ENCODE measurements around the gene FBXW4.

FBXW4 gene, protein sequence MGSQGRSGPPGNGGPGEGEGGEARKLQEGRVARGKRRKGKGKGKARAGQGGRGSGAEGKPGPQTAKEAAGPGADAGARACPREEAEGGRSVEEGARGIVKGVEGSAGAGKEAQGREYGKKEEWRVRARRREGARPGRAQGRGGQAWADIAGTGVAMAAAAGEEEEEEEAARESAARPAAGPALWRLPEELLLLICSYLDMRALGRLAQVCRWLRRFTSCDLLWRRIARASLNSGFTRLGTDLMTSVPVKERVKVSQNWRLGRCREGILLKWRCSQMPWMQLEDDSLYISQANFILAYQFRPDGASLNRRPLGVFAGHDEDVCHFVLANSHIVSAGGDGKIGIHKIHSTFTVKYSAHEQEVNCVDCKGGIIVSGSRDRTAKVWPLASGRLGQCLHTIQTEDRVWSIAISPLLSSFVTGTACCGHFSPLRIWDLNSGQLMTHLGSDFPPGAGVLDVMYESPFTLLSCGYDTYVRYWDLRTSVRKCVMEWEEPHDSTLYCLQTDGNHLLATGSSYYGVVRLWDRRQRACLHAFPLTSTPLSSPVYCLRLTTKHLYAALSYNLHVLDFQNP

DNA sequence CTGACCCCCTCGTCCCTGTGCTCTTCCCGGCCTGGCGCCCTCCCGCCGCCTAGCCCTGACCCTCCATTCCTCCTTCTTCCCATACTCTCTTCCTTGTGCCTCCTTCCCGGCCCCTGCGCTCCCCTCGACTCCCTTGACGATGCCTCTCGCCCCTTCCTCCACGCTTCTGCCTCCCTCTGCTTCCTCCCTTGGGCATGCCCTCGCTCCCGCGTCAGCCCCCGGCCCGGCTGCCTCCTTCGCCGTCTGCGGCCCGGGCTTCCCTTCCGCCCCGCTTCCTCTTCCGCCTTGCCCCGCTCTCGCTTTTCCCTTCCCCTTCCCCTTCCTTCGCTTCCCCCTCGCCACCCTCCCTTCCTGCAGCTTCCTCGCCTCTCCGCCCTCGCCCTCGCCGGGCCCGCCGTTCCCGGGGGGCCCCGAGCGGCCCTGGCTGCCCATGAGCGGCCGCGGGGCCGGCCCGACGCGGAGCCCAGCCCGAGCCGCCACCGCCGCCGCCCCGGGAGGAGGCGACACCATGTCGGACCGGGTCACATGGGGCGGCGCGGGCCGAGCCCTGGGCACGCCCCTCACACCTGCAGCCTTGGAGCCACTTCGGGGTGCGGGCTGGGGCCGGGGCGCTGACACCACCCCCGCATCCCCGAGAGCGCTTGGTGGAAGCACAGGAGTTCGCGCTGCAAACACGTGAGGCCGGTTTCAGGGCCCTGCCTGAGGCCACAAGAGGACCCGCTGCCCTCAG is at the start of gene FBXW4:
TSS of gene FBXW4 (minus strand) at position 497 of the 730 bp plus-strand sequence. CDS start at position 432, 65 bp downstream.
- DNase-seq: peak; percentile 77

DNA sequence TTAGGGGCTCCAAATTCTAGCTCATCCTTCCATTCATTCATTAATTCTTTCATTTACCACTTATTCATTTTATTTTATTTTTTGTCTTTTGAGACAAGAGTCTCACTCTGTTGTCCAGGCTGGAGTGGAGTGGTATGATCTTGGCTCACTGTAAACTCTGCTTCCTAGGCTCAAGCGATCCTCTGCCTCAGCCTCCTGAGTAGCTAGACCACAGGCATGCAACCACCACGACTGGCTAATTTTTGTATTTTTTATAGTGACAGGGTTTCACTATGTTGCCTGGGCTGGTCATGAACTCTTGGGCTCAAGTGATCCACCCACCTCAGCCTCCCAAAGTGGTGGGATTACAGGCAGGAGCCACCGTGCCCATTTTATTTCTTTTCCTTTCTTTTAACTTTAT is 49.3 kb upstream of the FBXW4 start:
- DNase-seq: no peak

- no peak for DNase-seq
Measured at GRCh38 chr10:101741938-101742337, 47.0 kb upstream of the FBXW4 start.

DNA sequence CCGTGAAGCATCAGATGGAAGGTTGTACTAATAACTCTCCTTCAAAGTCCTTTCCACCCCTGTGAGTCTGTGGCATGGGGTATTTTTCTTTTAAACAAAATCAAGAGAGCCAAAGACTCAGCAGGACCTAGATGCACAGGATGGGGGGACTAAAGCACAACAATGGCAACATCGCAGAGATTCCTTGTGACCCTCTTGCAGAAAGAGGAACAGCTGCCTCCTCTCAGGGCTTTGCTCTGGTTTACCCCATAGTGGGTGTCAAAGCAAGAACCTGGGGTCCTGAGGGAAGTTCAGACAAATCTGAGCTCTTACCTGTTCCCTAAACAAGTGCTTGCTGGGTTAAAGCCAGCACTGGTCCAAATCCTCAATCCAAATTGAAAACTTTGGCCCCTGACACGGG is 41.7 kb upstream of the FBXW4 start:
- DNase-seq: no peak

DNA sequence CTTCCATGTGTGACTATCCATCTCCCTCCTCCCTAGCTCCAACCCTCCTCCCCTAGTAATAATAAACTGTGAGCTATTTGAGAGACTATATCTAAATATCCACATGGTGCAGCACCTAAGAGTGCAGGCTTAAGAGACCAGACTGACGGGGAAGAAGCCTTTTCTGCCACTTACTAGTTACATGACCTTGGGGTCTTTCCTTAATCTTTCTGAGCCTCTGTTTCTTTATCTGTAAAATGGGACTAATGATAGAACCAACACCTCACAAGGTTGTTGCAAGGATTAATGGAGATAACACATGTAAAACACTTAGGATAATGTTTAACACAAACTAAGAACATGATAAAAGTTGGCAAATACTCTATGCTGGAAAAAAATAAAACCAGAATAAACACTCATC is 37.1 kb upstream of the FBXW4 start:
- DNase-seq: no peak

DNA sequence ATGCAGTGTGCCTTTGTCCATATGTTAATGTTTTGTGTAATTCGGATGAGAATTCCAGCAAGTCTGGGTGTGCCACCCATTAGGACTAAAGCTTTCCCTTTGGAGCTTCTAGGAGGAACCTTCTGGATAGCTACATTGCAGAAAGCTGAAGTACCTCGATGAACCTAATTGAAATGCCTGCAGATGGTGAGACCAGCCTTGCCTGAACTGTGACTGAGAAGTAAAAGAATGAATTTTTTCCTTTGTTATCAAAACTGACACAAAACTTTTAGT is 31.1 kb upstream of the FBXW4 start:
- DNase-seq: no peak

DNA sequence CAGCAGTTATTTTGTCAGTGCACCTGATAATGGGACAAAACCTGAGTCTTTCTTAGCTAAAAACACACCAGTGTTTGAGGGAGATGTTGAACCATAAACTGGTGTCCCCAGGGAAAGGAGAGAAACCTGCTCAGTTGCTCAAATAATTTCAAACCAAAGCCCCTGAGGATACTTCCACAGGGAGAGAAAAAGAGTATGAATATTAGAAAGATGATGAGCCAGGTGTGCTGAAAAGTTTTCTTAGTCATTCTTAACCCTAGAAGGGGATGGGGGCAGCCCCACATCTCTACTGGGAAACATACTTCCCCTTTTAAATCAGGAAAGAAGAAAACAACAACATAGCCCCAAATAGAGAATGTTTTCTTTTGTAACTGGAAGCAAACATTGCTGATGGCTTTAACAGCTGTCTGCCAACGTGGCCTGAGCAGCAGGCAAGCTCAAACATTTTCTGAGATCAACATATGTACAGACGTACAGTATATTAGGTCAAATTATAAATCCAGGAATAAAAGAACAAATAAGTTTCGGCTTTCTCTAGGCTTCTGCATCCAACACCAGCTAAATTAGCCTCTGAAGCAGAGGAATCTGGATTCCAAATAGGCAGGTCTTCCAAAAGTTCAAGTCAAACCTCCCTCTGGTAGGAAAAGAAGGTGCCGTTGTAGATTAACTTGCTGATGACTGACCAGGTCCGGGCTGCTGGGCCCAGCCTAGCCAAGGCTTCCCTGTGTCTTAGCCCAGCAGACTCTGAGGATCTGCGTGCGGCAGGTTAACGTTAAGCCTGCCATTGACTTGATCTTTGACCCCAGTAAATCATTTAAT is 30.5 kb upstream of the FBXW4 start:
- no peak for DNase-seq

DNA sequence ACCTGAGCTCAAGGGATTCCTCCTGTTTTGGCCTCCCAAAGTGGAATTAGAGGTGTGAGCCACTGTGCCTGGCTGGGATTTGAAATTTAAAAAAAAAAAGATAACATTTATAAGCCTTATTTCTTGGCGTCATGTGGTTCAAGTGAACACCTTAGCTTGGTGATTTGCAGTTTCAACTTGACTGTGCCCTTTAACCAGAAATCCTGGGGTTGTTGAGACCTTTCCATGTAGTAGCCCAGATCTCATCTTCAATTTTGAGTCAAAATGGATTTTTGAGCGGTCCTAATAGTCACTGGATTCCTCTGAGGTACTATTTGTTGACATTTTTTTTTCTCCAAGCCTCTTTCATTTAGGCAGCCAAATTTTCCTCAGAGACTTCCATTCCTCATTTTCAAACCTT is 29.5 kb upstream of the FBXW4 start:
- no peak for DNase-seq

GRCh38 chr10:101723176-101723575 is 28.2 kb upstream of the FBXW4 start:
- DNase-seq: no peak

- no peak for DNase-seq
Measured at GRCh38 chr10:101721806-101722205, 26.8 kb upstream of the FBXW4 start.

GRCh38 chr10:101720606-101721230 is 25.7 kb upstream of the FBXW4 start:
- no peak for DNase-seq

GRCh38 chr10:101718690-101719275 is 23.8 kb upstream of the FBXW4 start:
- DNase-seq: no peak

DNA sequence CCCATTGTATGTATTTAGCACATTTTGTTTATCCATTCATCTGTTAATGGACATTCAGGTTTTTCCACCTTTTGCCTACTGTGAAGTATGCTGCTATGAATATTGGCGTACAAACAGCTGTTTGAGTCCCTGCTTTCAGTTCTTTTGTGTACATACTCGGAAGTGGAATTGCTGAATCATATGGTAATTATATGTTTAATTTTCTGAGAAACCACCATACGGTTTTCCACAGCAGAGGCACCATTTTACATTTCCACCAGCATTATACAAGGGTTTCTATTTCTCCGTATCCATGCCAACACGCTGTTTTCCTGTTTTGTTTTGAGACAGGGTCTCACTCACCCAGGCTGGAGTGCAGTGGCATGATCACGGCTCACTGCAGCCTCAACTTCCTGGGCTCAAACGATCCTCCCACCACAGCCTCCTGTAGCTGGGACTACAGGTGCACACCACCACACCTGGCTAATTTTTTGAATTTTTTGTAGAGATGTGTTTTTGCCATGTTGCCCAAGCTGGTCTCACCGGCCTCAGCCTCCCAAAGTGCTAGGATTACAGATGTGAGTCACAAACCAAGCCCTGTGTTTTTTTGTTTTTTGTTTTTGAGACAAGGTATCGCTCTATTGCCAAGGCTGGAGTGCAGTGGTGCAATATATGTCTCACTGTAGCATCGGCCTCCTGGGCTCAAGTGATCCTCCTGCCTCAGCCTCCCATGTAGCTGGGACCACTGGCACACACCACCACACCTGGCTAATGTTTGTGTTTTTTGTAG is 22.1 kb upstream of the FBXW4 start:
- no peak for DNase-seq

DNA sequence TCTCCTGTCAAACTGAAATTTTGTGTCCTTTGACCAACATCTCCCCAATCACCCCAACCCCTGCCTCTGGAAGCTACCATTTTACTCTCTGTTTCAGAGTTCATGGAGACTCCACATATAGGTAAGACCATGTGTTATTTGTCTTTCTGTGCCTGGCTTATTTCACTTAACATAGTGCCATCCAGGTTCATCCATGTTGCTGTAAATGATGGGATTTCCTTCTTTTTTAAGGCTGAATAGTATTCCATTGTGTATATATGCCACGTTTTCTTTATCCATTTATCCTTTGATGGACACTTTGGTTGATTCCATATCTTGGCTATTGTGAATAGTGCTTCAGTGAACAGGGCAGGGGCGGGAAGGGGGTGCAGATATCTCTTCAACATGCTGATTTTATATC is 18.0 kb upstream of the FBXW4 start:
- DNase-seq: no peak

DNA sequence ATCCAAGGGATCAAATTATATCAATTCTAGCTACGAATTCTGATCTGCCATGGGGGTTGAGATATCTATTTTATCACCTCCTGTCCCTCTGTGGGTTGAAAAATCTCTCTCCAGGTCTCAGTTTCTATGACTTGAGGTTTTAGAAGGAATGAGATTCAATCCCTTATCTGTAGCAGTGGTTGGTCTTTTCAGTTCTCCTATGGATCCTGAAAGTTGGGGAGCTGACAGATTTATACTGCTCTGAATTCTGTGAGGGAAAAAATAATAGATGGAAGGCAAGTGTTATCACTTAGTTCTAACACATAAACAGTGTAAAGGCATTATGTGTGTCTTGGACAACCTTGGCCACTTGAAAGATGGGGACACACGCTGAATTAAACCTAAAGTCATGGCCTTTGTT is 15.8 kb upstream of the FBXW4 start:
- DNase-seq: no peak

DNA sequence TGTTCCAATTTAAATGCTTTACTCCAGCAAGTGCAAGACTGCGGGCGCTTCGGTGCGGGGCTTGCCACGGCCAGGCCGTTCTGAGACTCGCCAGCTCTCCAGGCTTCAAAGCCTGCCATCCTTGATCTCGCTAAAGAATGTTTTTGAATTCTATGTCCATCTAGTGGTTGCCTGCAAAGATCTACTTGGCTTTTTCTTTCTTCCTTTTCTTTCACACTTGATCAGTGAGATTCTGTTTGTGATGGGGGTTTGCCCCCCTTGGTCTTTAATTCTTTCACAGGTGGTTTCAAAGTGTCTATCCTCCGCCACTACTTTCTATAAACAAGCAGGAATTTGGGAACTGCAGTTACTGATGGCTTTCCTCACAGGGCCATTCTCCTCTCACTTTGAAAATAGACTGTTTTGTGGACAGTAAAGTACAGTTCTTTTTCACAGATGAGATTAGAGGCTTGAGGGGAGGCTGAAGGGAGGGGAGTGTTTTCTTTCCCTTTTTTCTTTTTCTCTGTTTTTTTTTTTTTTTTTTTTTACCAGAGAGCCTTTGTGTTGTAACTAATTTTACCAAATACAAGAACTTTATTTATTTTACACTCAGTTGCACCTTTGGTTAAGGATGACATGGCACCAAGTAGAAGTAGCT is 15.2 kb upstream of the FBXW4 start:
- DNase-seq: no peak

DNA sequence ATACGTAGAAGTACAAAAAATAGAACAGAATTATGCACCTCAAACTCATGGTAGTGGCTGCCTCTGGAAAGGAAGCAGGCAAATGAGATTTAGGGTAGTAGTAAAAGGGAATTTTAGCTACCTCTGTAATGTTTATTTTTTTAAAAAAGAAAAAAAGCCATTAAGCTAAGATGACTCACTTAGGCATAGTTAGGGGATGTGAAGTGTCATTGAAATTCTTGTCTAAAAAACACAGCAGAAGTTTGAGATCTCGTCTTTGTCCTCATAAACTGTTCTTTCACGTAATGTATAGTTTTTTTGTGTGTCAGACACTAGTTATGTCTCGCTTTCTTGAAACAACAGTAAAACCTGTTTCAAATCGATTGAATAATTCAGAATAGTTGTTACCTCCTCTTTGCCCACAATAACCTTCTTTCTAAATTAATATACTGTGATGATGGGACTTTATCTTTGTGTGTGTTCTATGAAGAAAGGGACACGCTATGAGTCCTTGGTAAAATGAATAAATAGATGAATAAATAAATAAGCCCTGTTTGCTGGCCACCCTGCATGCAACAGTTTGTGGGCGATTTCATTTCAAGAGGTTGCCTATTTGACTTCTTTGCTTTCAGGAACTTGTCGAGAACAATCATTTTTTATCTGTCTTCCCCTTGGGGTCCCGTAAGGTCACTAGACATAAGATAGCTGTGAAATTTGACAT is 14.5 kb upstream of the FBXW4 start:
- no peak for DNase-seq

GRCh38 chr10:101708870-101709269 is 13.9 kb upstream of the FBXW4 start:
- DNase-seq: no peak

DNA sequence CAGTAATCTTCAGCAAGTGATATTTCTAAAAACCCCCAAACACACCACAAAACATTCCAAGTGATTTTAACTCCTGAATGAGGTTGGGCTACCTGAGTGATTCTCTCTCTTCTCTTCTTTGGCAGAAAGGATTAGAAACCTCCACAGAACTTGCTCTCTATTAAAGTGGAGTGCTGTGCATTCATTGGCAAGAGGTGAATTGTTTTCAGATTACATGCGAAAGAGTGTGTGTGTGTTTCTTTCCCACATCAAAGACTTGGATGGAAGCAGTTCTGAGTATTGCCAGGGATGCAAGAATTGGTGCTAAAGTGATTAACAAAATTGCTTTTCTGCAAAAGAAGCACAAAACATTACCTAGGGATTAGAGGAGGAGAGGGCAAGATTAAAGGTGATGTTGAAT is 13.1 kb upstream of the FBXW4 start:
- DNase-seq: no peak

DNA sequence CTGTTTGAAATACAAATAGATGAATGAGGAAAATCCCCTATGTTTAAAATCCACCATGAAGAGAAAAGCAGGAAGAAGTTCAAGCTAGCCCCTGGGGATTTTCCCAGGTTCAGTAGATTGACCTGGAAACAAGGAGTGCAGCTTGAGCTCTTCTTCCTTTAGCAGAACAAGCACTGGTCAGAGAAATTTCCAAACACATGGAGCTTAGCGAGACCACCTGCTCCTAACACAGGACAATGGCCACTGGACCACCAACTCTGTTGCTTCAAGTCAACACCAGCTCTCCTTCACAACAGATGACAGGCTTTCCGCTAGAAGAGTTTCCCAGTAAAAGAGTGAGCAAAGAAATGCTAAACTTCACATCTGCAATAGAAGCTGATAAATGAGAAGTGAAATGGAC is 9.4 kb upstream of the FBXW4 start:
- no peak for DNase-seq

DNA sequence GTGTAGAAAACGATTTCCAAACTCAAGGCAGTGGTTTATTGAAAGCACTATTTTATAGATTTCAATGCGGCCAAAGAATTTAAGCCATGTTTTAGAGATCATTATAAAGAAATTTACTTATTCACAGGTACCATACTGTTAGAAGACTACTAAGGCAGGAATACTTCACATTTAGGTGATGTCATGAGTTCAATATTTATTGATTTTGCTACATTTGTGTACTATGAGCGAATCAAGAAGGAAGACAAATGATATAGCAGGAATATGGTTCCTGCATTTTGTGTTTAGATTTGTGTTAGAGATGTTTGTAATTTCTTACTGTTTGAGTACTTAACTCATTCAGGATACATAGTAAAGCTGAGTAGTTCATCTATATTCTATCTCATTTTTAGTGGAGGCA is 1.7 kb upstream of the FBXW4 start:
- DNase-seq: no peak
